HepG2 (cell line): Measurements from ENCODE around the gene ADGRF1. TPM values are rescaled to one million over a fixed set of nuclear protein-coding genes. Genes with fewer than 3 reads are reported as not detected.

Source experiments
- CEBPB ChIP-seq: IDR thresholded peaks from 2 replicates; pipeline ENCODE4 v1.6.1; 2011; ENCODE audit warnings: low read depth, low read length, improper control_type of control experiment, borderline replicate concordance
- ERF ChIP-seq: IDR thresholded peaks from 2 replicates; pipeline ENCODE4 v1.6.1; 2018; ENCODE audit warnings: missing biosample characterization, missing genetic modification reagents
- FOXA3 ChIP-seq: IDR thresholded peaks from 2 replicates; pipeline ENCODE4 v1.6.1; 2016; ENCODE audit warnings: missing genetic modification reagents, missing compliant biosample characterization
- IRF2 ChIP-seq: IDR thresholded peaks from 2 replicates; pipeline ENCODE4 v1.6.1; 2018; ENCODE audit warnings: missing genetic modification reagents, missing compliant biosample characterization
- KAT2B ChIP-seq: fragments of 150-350 bp; IDR thresholded peaks from 2 replicates; pipeline ENCODE4 v1.6.1; 2014; ENCODE audit warnings: low read depth, low read length, borderline replicate concordance
- SMAD3 ChIP-seq: sonication (generic); formaldehyde crosslinking; IDR thresholded peaks from 2 replicates; pipeline ENCODE4 v1.4.0; 2020; ENCODE audit warnings: missing genetic modification reagents
- ZC3H4 ChIP-seq: sonication (generic); formaldehyde crosslinking; IDR thresholded peaks from 2 replicates; pipeline ENCODE4 v1.4.0; 2020; ENCODE audit warnings: missing genetic modification reagents, borderline replicate concordance
- ZFP36 ChIP-seq: fragments of 150-350 bp; IDR thresholded peaks from 2 replicates; pipeline ENCODE4 v1.6.1; 2018; ENCODE audit warnings: borderline replicate concordance, low read length, low read depth; ENCODE audit not compliant: partially characterized antibody
- ZNF263 ChIP-seq: sonication (generic); formaldehyde crosslinking; IDR thresholded peaks from 2 replicates; pipeline ENCODE4 v1.4.0; 2020; ENCODE audit warnings: missing genetic modification reagents
- ZNF556 ChIP-seq: sonication (generic); formaldehyde crosslinking; IDR thresholded peaks from 2 replicates; pipeline ENCODE4 v1.4.0; 2020; ENCODE audit warnings: mild to moderate bottlenecking, missing genetic modification reagents, borderline replicate concordance
- polyA plus RNA-seq, 8 experiments: library from polyadenylated mRNA; depleted of rRNA in 3 of 8; stranded (reverse) in 7 of 8; unstranded in 1 of 8; fragments of >200 nt; fragmentation: Illumina TruSeq in 4 of 8; extraction: Trizol in 4 of 8; gene quantifications; 2 replicates each; pipeline versions ENCODE4 v1.2.1 to v1.2.3, GENCODE V29; 2011 to 2016; ENCODE audit warnings: low read depth in 4 of 8, missing spikeins in 1 of 8, mixed read lengths in 1 of 8; ENCODE audit not compliant: insufficient read depth in 1 of 8
- total RNA-seq, 5 experiments: library from RNA; depleted of rRNA; stranded (reverse); fragments of >200 nt; fragmentation: Illumina TruSeq; extraction: Trizol; gene quantifications; 2 replicates each; pipeline ENCODE4 v1.2.3, GENCODE V29; 2016; ENCODE audit warnings: low read depth in 1 of 5
- TF ChIP-seq, protein P1 (sequence below): sonication (generic); formaldehyde crosslinking; IDR thresholded peaks from 2 replicates; pipeline ENCODE4 v1.8.1; 2023; ENCODE audit warnings: mild to moderate bottlenecking, missing genetic modification reagents
- TF ChIP-seq, protein P2 (sequence below): sonication (generic); formaldehyde crosslinking; IDR thresholded peaks from 2 replicates; pipeline ENCODE4 v1.8.1; 2023; ENCODE audit warnings: mild to moderate bottlenecking, missing genetic modification reagents
- TF ChIP-seq, protein P3 (sequence below): sonication (generic); formaldehyde crosslinking; IDR thresholded peaks from 2 replicates; pipeline ENCODE4 v1.5.1; 2020; ENCODE audit warnings: mild to moderate bottlenecking, missing genetic modification reagents
- TF ChIP-seq, protein P4 (sequence below): sonication (generic); formaldehyde crosslinking; IDR thresholded peaks from 2 replicates; pipeline ENCODE4 v1.4.0; 2020; ENCODE audit warnings: mild to moderate bottlenecking, missing genetic modification reagents, borderline replicate concordance
- TF ChIP-seq, protein P5 (sequence below): sonication (generic); formaldehyde crosslinking; IDR thresholded peaks from 2 replicates; pipeline ENCODE4 v1.9.0; 2021; ENCODE audit warnings: missing genetic modification reagents, borderline replicate concordance

ADGRF1 gene
- total and polyA plus RNA-seq, 2 of the 13 experiments (the other 11 are each of a cell fraction or from before 2014, with no cell fraction given): not detected

DNA sequence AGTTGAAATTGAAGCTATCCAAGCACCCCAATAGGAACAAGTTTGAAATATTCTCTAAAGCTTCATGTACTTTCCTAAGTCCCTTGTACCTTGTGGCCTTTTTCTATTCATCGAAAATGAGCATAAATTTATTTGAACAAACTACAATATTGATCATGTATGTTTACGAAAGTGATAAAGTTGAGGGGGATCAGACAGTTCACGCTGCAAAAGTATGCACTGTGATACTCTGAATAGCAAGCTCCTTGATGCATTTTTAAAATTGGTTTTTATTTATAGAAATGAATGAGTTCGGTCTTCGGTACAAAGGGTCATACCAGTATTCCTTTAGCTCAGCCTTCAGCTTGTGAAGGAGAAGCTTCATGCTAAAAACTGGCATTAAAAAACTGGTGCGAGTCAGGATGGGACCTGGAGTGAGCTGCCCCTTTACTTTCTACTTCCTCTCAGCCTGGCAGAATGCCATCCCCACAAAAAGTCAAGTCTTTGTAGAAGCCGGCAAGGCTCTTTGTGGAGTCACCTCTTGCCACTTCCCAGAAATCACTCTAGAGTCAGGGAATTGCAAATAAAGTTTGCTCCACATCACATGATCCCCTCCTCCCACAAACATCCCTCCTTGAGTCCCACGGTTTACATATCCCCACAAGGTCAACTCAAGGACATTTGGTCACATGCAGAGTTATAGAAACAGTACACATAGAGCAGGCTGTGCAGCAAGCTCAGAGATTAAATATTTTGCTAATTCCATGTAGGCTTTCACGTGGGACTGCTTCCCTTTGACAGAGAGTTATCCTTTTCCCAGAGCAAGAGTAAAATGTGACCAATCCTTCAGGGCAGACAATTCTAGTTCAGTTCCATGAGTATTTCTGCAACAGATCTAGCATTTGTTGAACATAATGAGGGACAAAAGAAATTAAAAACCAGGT is 34.6 kb upstream of the ADGRF1 start (continued):
- TF ChIP-seq ZNF263 (CRISPR knock-in tag) (peak; percentile 89), FOXA3 (peak; percentile 97), IRF2 (CRISPR knock-in tag) (peak; percentile 96), ZFP36 (no peak), ERF (CRISPR knock-in tag) (peak; percentile 89; the same call in 1 of the 2 replicates), SMAD3 (CRISPR knock-in tag) (peak; percentile 97), ZC3H4 (CRISPR knock-in tag) (no peak), KAT2B (no peak), CEBPB (peak; percentile 69), ZNF556 (CRISPR knock-in tag) (peak; percentile 25; the same call in 1 of the 2 replicates)
- TF ChIP-seq, protein P1, sequence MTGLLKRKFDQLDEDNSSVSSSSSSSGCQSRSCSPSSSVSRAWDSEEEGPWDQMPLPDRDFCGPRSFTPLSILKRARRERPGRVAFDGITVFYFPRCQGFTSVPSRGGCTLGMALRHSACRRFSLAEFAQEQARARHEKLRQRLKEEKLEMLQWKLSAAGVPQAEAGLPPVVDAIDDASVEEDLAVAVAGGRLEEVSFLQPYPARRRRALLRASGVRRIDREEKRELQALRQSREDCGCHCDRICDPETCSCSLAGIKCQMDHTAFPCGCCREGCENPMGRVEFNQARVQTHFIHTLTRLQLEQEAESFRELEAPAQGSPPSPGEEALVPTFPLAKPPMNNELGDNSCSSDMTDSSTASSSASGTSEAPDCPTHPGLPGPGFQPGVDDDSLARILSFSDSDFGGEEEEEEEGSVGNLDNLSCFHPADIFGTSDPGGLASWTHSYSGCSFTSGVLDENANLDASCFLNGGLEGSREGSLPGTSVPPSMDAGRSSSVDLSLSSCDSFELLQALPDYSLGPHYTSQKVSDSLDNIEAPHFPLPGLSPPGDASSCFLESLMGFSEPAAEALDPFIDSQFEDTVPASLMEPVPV (CRISPR knock-in tag): peak; percentile 33; the same call in 1 of the 2 replicates
- TF ChIP-seq, protein P2, sequence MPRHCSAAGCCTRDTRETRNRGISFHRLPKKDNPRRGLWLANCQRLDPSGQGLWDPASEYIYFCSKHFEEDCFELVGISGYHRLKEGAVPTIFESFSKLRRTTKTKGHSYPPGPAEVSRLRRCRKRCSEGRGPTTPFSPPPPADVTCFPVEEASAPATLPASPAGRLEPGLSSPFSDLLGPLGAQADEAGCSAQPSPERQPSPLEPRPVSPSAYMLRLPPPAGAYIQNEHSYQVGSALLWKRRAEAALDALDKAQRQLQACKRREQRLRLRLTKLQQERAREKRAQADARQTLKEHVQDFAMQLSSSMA (CRISPR knock-in tag): peak; percentile 32; the same call in 1 of the 2 replicates
- TF ChIP-seq, protein P3, sequence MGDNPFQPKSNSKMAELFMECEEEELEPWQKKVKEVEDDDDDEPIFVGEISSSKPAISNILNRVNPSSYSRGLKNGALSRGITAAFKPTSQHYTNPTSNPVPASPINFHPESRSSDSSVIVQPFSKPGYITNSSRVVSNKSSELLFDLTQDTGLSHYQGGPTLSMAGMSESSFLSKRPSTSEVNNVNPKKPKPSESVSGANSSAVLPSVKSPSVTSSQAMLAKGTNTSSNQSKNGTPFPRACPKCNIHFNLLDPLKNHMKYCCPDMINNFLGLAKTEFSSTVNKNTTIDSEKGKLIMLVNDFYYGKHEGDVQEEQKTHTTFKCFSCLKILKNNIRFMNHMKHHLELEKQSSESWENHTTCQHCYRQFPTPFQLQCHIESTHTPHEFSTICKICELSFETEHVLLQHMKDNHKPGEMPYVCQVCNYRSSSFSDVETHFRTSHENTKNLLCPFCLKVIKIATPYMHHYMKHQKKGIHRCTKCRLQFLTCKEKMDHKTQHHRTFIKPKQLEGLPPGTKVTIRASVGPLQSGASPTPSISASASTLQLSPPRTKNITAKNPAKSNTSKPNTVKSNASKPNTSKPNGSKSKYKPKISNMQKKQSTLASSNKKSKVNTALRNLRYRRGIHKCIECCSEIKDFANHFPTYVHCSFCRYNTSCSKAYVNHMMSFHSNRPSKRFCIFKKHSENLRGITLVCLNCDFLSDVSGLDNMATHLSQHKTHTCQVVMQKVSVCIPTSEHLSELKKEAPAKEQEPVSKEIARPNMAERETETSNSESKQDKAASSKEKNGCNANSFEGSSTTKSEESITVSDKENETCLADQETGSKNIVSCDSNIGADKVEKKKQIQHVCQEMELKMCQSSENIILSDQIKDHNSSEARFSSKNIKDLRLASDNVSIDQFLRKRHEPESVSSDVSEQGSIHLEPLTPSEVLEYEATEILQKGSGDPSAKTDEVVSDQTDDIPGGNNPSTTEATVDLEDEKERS: peak; percentile 83
- TF ChIP-seq, protein P4, sequence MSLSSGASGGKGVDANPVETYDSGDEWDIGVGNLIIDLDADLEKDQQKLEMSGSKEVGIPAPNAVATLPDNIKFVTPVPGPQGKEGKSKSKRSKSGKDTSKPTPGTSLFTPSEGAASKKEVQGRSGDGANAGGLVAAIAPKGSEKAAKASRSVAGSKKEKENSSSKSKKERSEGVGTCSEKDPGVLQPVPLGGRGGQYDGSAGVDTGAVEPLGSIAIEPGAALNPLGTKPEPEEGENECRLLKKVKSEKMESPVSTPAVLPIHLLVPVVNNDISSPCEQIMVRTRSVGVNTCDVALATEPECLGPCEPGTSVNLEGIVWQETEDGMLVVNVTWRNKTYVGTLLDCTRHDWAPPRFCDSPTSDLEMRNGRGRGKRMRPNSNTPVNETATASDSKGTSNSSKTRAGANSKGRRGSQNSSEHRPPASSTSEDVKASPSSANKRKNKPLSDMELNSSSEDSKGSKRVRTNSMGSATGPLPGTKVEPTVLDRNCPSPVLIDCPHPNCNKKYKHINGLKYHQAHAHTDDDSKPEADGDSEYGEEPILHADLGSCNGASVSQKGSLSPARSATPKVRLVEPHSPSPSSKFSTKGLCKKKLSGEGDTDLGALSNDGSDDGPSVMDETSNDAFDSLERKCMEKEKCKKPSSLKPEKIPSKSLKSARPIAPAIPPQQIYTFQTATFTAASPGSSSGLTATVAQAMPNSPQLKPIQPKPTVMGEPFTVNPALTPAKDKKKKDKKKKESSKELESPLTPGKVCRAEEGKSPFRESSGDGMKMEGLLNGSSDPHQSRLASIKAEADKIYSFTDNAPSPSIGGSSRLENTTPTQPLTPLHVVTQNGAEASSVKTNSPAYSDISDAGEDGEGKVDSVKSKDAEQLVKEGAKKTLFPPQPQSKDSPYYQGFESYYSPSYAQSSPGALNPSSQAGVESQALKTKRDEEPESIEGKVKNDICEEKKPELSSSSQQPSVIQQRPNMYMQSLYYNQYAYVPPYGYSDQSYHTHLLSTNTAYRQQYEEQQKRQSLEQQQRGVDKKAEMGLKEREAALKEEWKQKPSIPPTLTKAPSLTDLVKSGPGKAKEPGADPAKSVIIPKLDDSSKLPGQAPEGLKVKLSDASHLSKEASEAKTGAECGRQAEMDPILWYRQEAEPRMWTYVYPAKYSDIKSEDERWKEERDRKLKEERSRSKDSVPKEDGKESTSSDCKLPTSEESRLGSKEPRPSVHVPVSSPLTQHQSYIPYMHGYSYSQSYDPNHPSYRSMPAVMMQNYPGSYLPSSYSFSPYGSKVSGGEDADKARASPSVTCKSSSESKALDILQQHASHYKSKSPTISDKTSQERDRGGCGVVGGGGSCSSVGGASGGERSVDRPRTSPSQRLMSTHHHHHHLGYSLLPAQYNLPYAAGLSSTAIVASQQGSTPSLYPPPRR (CRISPR knock-in tag): peak; percentile 79
- TF ChIP-seq, protein P5, sequence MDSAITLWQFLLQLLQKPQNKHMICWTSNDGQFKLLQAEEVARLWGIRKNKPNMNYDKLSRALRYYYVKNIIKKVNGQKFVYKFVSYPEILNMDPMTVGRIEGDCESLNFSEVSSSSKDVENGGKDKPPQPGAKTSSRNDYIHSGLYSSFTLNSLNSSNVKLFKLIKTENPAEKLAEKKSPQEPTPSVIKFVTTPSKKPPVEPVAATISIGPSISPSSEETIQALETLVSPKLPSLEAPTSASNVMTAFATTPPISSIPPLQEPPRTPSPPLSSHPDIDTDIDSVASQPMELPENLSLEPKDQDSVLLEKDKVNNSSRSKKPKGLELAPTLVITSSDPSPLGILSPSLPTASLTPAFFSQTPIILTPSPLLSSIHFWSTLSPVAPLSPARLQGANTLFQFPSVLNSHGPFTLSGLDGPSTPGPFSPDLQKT: no peak
